ENCODE results near the gene PTGDR2.

Gene PTGDR2

GRCh38 chr11:60864856-60865513 lies 9.2 kb upstream of the PTGDR2 start:
- DNase-seq (ENCODE audit: low read depth in 2 of 2) = no peak
- TF ChIP-seq, protein P1, sequence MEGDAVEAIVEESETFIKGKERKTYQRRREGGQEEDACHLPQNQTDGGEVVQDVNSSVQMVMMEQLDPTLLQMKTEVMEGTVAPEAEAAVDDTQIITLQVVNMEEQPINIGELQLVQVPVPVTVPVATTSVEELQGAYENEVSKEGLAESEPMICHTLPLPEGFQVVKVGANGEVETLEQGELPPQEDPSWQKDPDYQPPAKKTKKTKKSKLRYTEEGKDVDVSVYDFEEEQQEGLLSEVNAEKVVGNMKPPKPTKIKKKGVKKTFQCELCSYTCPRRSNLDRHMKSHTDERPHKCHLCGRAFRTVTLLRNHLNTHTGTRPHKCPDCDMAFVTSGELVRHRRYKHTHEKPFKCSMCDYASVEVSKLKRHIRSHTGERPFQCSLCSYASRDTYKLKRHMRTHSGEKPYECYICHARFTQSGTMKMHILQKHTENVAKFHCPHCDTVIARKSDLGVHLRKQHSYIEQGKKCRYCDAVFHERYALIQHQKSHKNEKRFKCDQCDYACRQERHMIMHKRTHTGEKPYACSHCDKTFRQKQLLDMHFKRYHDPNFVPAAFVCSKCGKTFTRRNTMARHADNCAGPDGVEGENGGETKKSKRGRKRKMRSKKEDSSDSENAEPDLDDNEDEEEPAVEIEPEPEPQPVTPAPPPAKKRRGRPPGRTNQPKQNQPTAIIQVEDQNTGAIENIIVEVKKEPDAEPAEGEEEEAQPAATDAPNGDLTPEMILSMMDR (IDR thresholded peaks at IDR 0.05; ENCODE audit: low read depth, low read length) = no peak
- H3K4me3 ChIP-seq (replicated peaks in 1 of 2; ENCODE audit: low read depth in 2 of 2, low read length in 2 of 2) = no peak overlapping the region

DNA sequence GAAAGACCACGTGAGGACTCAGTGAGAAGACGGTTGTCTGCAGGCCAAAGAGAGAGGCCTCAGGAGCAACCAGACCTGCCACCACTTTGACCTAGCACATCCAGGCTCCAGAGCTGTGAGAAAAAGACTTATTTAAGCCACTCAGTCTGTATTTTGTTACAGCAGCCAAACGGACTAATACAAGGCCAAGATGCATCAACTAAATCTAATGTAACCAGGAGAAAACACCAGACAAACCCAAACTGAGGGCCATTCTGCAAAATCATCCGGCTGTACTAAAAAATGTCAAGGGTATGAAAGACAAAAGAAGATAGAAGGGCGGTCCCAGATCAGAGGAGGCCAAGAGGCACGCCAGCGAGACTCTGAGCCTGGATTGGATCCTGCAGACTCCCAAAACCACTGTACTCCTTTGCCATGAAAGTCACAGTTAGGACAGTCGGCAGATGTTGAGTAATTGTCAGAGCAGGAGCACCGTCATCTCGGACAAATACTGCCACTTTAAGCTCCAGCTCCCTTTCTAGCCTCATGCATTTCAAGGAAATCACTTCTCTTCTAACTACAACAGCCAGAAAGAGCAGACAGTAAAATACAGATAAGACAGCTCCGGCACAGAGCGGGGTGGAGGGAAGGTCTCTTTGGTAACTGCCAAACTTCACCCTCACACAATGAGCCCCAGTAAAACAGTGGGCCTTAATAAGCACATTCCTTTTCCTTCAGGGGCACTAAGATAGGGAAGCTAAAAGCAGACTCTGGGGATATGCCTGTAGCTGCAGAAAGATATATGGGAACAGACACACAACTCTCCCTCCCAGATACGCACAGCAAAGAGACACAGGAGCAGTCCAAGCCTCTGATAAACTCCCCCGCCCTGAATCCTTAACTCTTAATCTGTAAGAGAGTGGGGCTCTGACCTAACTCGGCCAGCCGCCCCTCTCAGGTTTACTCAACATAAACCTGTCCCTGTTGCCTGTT lies 8.1 kb upstream of the PTGDR2 start:
- DNase-seq (ENCODE audit: low read depth in 2 of 2) = no peak
- TF ChIP-seq, protein P1 (IDR thresholded peaks at IDR 0.05; ENCODE audit: low read depth, low read length) = no peak
- no peak overlapping the region for H3K4me3 ChIP-seq (replicated peaks in 1 of 2; ENCODE audit: low read depth in 2 of 2, low read length in 2 of 2)

DNA sequence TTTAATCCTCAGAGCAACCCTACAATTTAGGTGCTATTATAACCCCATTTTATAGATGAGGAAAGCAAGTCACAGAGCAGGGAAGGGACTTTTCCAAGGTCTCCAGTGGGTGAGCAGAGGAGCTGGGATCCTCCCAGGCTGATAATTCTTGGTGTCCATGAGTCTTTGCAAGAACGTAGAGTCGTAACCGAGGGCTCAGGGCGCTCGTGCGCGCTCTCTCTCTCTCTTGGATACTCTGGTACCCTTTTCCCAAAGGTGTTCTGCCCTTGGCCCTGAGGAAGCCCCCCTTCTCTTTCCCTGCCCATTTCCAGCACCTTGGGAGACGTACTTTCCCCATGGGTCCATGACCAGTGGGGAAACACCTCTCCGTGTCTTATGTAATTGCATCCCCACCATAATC lies 6.4 kb upstream of the PTGDR2 start:
- no peak for DNase-seq (ENCODE audit: low read depth in 2 of 2)
- TF ChIP-seq, protein P1 (IDR thresholded peaks at IDR 0.05; ENCODE audit: low read depth, low read length) = no peak
- no peak overlapping the region for H3K4me3 ChIP-seq (replicated peaks in 1 of 2; ENCODE audit: low read depth in 2 of 2, low read length in 2 of 2)

DNA sequence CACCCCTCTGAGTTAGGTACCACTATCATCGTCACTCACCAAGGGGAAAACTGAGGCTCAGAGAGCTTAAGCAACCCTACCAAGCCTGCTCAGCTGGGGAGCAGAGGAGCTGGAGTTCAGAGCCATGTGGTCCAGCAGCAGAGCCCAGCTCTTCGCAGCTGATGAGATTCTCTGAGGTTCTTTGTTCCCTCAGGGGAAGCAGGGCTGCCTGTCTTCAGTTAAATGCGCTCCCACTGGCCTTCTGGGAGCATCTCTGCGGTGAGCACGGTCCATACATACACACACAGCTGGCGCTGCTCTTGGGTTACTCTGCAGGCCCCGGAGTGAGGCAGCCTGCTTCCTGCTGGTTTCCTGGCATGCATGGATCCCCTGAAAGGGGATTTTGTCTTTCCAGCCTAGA lies 5.2 kb upstream of the PTGDR2 start:
- H3K4me3 ChIP-seq (replicated peaks in 1 of 2; ENCODE audit: low read depth in 2 of 2, low read length in 2 of 2) = no peak overlapping the region
- peak in 1 of 2 donors; percentile 25 for DNase-seq (ENCODE audit: low read depth in 2 of 2)
- TF ChIP-seq, protein P1 (IDR thresholded peaks at IDR 0.05; ENCODE audit: low read depth, low read length) = no peak

DNA sequence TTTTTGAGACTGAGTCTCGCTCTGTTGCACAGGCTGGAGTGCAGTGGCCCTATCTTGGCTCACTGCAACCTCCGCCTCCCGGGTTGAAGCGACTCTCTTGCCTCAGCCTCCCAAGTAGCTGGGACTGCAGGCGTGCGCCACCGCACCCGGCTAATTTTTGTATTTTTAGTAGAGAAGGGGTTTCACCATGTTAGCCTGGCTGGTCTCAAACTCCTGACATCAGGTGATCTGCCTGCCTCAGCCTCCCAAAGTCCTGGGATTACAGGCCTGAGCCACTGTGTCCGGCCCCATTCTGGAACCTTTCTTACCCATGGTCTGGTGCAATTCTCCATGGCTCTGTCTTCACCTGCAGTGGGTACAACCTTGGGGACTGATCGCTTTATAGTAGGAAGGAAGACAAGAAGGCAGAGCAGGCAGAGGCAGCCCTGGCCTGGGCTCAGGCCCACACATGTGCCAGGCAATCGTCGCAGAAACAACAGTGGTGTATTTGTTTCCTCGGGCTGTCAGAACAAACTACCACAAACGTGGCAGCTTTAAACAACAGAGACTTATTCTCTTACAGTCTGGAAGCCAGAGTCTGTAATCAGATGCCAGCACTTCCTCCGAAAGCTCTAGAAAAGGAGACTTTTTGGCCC lies 4.0 kb upstream of the PTGDR2 start:
- no peak overlapping the region for H3K4me3 ChIP-seq (replicated peaks in 1 of 2; ENCODE audit: low read depth in 2 of 2, low read length in 2 of 2)
- TF ChIP-seq, protein P1 (IDR thresholded peaks at IDR 0.05; ENCODE audit: low read depth, low read length) = no peak
- no peak for DNase-seq (ENCODE audit: low read depth in 2 of 2)

DNA sequence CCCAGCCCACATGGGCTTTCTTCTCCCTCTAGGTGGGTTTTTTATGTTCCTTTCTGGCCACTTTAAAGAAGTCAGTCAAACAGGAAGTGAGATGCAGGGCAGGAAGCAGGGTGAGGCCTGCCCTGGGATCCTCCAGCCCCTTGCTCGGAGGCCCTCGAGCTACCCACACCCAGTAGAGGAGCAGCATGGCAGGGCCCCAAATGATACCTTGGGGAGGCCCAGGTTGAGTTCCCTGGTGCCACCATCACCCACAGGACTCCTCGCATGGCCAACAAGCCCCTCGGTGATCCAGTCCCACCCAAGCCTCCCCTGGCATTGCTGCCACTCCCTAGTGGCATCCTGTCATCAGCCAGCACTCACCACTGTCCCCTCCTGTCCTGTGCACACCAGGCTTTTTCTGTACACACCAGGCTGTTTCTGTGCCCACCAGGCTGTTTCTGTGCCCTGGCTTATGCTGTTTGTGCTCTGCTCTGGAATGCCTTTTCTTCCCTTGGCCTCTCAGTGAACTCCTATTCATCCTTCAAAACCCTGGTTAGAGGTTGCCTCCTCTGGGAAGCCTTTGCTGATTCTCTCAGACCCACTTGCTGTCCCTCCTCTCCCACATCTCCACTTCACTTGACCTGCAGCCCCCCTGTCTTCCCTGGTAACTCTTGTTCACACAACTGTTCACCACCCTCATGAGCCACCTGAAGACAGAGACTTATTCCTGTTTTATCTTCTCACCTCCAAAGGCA lies 3.1 kb upstream of the PTGDR2 start:
- no peak overlapping the region for H3K4me3 ChIP-seq (replicated peaks in 1 of 2; ENCODE audit: low read depth in 2 of 2, low read length in 2 of 2)
- no peak for DNase-seq (ENCODE audit: low read depth in 2 of 2)
- TF ChIP-seq, protein P1 (IDR thresholded peaks at IDR 0.05; ENCODE audit: low read depth, low read length) = no peak
